Measurements from ENCODE around the gene BICDL2.

GRCh38 chr16:3059723-3060242 is 23.0 kb upstream of the BICDL2 start:
- TF ChIP-seq MAX (IDR thresholded peaks at IDR 0.05; ENCODE audit: insufficient read depth, insufficient read length) (no peak), POLR2A (IDR thresholded peaks at IDR 0.05; ENCODE audit: low read depth, low read length) (no peak), JUN (IDR thresholded peaks at IDR 0.05; ENCODE audit: borderline replicate concordance, insufficient read depth, insufficient read length, low read depth) (no peak), EZH2 (IDR thresholded peaks at IDR 0.05; ENCODE audit: borderline replicate concordance, low read depth, low read length, severe bottlenecking) (no peak), MYC (IDR thresholded peaks at IDR 0.05; ENCODE audit: low read depth, low read length) (no peak), FOS (IDR thresholded peaks at IDR 0.05; ENCODE audit: borderline replicate concordance, insufficient read depth, low read length) (no peak), POLR2AphosphoS5 (IDR thresholded peaks at IDR 0.05; ENCODE audit: insufficient read depth, low read depth, low read length) (no peak)
- TF ChIP-seq, protein P1, sequence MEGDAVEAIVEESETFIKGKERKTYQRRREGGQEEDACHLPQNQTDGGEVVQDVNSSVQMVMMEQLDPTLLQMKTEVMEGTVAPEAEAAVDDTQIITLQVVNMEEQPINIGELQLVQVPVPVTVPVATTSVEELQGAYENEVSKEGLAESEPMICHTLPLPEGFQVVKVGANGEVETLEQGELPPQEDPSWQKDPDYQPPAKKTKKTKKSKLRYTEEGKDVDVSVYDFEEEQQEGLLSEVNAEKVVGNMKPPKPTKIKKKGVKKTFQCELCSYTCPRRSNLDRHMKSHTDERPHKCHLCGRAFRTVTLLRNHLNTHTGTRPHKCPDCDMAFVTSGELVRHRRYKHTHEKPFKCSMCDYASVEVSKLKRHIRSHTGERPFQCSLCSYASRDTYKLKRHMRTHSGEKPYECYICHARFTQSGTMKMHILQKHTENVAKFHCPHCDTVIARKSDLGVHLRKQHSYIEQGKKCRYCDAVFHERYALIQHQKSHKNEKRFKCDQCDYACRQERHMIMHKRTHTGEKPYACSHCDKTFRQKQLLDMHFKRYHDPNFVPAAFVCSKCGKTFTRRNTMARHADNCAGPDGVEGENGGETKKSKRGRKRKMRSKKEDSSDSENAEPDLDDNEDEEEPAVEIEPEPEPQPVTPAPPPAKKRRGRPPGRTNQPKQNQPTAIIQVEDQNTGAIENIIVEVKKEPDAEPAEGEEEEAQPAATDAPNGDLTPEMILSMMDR (IDR thresholded peaks at IDR 0.05; ENCODE audit: extremely low read depth in 1 of 2, insufficient read depth in 1 of 2, low read depth in 1 of 2, low read length in 2 of 2) = no peak
